Stimulated activated CD4-positive, alpha-beta T cell treated with anti-CD3 and anti-CD28 coated beads, Interleukin-4, amount 100 ng/mL, for 4 hours (primary cell): Measurements from ENCODE around the gene TUT7.
"Not testable (repeated sequence)": the region's sequence is repeated elsewhere in the genome, so short reads cannot be mapped to it uniquely, and the experiment has no call there.

ENCODE experiments used
- DNase-seq, 2 experiments: peaks; one replicate each; pipeline ENCODE4 v3.0.0-alpha.2; 2020

Gene TUT7

DNA sequence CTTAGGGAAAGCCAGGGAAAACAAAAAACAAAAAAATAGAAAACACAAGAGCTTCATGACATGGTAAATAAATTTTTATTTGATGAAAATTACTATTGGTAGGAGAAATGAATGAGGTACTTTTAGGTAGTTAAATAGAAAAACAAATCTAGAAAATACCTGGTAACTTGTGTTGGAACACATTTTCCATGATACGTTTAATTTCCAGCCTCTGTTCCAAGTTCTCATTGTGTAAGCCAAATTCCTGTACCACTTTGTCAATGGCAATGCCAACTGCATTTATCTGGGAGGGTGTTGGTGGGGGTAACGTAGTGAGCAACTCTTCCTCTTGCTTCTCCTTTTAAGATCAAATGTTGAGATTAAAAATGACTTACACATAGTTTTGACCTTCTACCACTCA lies 9.4 kb downstream of the TUT7 start:
- DNase-seq, result no peak

DNA sequence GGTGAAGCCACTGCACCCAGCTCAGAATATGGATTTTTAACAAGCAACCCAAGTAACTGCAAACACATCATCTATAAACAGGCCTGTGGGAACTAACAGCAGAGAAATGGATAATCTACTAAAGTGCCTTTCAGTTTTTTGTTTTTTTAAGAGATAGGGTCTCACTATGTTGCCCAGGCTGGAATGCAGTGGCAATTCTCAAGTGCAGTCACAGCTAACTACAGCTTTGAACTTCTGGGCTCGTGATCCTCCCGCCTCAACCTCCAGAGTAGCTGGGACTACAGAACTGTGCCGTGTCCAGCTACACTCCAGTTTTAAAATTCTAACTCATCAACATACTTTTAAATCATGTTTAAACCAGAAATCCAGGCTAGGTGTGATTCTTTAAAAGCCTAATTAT lies 11.9 kb downstream of the TUT7 start:
- DNase-seq, result no peak

DNA sequence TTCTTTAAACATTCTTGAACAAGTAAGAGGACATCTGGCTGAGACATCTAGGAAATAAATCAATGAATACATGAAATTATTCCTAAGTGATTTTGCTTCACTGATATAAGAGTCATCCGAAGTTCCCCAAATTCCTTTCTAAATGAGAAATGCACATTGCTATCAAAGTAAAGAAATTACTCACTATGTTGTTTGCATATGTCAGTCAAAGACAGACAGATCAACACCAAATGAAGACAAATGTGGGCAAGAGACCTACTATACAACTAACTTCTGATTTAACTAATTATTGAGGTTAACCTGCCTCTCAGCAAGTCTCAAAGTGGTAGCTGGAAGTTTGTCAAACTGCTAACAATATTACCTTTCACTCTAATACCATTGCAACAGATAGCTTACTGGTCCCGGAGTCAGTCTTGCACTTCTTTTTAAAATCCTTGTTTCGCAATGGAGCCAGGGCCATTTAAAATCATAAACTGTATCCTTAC lies 13.2 kb downstream of the TUT7 start:
- DNase-seq, result no peak

DNA sequence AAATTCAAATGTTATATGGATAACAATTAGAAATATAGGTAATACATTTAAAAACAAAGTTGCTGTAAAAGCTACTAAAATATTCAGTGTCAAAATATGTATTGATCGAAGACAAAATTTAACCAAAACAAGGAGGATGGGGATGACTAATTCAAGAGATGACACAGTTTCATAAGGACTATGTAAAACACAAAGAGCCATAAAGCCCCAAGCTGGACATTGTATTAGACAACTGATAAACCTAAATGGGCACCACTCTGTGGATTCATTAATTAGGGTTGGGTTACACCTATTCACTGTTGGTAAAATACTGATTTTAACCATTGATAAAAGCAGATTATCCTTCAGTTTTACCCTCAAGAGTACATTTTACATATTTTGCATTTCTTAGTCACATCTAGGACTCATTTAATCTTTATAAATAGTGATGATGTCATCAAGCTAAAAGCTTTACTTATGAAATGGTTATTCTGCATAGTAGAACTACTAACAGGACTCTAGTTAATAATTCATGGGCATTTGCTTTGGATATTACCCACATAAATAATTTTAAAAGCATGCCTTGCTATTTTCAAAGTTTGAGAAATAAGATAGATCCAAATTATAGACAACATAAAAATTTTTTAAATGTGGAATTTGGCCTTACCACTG lies 13.7 kb downstream of the TUT7 start:
- DNase-seq, result no peak

DNA sequence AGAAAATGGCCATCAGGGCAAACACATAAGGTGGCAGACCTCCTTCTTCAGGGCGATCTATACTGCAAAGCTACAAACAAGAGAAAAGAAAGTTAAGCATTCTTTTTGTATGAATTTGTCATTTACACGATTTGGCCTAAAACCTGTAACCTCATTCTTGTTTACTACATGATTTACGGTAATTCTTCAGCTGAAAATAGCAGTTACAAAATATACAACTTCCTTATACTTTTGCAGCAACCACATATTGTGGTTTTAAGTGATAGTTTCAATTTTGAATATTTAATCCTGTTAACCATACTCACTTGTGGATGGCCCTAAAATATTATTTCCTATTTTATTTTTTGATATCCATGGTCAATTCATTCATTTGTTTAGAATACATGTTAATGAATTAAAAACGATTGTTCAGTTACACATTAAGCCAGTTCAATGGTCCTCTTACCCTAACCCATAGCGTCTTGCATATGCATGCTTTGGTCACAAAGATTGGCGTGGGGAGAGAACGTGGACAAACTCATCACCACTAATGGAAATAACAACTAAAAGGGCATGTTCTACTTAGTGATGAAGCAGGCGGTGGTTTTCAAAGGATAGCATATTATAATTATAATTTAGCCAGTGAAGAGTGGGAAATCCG lies 16.6 kb downstream of the TUT7 start:
- no peak for DNase-seq

DNA sequence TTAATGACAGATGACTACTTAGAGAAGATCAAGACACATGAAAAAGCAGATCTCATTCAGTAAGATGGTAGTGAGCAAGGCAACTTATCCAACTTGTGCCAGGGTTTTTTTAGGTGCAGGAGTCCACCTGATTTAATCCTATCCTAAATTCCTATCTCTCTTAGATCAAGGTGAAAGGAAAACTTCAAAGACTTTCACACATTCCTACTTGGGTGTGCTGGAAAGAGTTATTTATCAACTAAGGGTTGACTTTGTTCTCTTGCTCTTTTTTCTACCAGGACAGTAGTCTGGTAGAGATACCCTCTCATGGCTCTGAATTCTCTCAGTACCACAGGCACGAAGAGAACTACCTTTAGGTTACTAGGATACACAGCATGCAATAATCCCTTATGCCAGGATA lies 18.2 kb downstream of the TUT7 start:
- no peak for DNase-seq

DNA sequence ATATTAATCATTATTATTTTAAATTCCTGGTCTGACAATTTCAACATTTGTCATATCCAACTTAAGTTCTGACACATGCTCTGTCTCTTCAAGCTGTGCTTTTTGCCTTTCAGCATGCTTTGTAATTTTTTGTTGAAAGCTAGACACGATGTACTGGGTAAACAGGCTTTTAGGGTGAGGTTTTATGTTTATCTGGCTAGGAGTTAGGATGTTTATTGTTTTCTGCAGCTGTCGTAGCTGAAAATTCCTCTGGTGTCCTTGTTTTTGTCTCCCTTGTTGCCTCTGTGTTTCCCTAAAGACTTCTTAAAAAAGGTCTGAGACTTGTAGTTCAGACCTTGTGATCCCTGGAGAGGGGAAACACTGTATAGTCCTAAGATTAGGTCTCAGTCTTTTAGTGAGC lies 20.6 kb downstream of the TUT7 start:
- no peak for DNase-seq

DNA sequence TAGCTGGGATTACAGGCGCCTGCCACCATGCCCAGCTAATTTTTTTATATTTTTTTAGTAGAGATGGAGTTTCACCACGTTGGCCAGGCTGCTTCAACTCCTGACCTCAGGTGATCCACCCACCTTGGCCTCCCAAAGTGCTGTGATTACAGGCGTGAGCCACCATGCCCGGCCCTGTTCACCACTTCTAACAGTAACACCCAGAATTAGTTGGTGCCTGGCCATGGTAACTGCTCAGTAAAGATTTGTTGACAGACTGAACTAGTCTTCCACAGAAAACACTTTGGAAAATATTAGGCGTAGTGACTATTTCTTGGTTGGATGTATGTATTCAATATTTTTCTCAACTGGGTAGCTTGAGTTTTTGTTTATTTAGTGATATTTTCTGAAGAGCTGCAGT lies 24.0 kb downstream of the TUT7 start:
- DNase-seq, result no peak

DNA sequence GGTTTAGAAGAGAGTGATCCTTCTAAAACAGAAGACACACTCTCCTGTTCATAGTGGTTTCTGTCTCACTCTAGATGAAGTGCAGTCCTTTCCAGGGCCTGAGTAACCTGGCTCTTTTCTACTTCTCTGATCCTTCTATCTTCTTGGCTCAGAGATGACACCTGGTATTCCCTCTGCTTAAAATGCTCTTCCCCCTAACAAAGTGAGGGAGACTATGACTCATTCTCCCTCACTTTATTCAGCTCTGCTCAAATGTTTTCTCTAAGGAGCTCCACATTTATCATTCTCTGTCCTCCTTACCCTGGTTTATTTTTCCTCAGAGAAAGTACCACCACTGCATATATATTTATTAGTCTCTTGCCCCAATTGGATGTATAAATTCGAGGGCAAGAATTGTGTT lies 24.6 kb downstream of the TUT7 start:
- no peak for DNase-seq

DNA sequence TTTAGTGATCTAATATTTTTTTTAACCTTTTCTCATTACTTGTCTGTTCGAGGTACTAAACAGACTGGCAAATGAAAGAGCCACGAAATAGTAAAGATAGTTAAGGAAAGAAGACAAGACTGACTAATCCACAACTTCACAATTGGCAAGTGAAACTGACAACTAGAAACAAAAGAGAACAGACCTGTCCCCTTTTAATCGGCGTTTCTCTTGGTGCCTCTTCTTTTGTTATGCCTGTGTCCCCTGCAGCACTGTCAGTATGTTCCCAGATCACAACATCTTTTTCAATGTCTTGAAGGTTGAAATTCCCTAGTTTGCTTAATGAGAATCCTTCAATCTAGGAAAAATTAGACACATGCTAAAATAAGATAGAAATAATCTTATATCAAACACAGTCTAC lies 26.1 kb downstream of the TUT7 start:
- no peak for DNase-seq

DNA sequence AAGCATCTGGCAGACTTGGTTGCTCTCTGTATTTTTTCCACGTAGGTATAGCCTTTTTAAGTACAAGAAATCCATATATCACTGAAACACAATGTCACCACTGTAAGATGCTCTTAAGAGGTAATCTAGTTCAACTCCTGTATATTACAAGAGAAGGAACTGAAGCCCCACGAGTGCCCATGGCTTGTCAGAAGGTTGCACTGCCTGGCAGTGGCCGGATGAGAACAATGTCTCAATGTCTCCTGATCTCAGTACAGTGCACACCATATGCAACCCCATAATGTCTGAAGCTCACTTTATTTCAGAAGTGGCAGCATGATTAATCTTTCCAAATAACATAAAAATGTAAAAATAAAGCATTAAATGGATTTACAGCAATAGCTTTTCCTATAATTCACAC lies 27.7 kb downstream of the TUT7 start:
- no peak for DNase-seq

DNA sequence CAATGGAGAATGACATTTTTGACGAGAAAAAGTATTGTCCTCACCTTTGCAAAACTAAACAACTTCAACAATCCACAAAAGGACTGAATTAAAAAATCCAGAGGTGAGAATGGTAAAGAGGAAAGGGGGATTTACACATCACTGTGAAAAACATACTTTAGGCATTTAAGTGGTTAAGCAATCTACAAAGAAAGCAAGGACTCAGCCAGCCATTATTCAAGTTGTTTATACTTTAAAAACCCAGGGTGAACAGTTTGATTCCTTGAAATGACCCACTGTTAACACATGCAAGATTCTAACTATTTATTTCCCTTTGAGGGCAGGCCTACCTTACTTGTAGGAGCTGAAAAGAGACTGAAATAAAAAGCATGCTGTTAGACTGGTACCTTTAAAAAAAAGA lies 29.3 kb downstream of the TUT7 start:
- DNase-seq, result no peak

DNA sequence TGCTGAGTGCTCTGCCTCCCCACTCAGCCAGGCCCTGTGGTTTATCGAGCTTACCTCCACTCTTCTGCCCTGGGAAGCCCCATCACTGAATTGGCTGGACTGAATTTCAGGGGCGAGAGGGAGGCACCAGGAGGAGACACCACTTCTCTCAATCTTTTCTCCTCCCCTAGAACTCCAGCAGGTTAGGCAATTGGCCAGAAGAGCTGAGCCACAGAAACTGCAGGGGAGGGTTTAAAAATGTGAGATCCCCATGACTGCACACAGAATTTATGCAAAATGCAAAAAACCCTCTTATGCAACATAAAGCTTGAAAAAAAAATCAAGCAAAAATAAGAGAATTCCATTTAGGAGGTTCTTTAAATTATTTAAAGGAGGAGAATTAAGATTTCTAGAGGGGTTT lies 29.9 kb downstream of the TUT7 start:
- no peak for DNase-seq

DNA sequence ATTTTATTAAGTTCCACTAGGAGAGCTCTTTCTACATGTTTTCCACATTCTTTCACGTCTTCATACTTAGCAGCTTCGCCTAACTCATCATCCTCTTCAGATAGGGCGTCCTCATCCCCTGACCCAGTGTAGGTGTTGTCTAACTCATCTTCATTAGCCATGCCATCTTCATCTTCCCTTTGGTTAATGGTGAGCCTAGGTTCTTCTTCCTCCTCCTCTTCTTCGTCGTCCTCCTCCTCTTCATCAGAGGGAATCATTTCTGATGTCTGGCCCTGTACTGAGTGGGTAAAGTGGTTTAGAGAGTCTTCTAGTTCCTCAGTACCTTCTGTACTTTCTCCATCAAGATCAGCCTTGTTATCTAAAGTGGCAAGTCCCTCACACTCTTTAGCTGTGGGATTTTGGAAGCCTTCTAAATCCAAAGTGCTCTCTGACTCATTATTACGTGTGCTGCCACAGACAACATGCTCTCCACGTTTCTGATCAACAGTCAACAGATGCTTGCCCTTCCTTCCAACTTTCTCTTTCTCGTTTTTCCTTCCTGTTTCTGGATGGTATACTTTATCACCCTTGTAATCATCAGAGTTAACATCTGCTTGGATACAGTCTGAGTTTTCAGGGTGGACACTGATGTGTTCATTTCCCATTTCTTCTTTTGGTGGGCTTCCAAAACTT lies 31.1 kb downstream of the TUT7 start:
- DNase-seq, result no peak

DNA sequence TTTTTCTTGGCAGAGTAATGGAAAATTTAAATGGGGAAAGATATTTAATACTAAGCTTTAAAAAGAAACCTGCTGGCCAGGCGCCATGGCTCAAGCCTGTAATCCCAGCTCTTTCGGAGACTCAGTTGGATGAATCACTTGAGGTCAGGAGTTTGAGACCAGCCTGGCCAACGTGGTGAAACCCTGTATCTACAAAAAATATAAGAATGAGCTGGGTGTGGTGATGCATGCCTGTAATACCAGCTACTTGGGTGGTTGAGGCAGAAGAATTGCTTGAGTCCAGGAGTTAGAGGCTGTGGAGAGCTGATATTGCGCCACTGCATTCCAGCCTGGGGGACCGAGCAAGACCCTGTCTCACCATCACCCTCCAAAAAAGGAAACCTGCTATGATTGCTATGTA lies 32.8 kb downstream of the TUT7 start:
- no peak for DNase-seq

DNA sequence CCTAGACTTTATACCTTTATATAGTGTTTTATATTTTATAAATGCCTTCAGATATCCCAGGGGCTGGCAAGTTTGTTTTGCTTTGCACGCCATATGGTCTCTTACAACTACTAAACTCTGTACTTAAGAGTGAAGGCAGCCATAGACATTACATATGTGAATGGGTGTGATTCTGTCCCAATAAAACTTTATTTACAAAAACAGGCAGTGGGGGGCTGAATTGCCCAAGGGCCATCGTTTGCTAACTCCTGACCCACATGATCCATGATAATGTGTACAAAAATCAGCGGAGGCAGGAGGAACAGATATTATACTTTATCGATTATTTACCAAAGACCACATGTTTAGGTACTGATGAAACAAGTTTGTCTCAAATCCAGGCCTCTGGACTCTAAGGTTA lies 36.0 kb downstream of the TUT7 start:
- DNase-seq, result no peak

DNA sequence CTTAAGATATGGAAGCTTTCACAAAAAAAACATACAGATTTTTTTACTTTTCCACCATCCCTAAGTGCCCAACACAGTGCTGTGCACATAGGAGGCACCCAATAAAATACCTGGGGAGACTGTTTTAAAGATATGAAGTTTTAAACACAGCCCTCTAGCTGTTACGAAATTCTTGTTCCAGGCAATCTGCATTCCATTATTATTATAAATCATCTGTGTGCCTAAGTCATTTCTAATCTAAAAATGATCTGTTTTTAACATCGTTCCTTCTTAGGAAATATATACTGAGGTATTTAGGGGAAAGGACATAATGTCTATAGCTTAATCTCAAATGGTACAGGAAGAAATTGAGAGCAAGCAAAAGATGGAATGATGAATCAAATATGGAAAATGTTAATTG lies 39.1 kb downstream of the TUT7 start:
- DNase-seq, result no peak

DNA sequence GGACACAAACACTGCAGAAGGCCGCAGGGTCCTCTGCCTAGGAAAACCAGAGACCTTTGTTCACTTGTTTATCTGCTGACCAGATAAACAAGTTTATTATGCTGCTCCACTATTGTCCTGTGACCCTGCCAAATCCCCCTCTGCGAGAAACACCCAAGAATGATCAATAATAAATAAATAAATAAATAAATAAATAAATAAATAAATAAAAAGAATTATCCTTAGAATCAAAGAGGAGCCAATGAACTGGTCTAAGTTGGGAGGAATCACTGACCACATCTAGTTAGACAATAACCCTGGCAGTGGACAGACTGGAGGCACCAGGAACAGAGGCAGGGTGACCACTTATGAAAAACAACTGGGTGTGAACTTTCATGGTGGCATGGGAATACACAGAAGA lies 41.3 kb downstream of the TUT7 start:
- not testable (repeated sequence) for DNase-seq

DNA sequence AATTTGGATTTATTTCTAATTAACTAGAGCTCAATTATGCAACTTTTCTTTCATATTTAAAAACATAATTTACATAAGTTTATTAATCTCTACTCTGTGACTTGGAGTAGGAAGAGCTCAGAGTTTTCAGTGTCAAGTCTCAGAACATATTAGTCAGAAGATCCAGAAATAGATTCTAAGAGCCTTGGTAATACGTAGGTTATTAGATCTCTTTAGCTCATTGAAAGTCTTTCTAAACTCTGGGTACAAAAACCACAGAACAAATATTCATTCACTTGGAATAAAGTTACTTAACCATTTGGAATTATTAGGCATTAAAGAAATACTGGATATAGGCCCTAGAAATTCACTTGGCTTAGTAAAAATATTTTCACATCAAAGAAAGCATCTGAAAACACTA lies 45.5 kb downstream of the TUT7 start:
- DNase-seq, result no peak

DNA sequence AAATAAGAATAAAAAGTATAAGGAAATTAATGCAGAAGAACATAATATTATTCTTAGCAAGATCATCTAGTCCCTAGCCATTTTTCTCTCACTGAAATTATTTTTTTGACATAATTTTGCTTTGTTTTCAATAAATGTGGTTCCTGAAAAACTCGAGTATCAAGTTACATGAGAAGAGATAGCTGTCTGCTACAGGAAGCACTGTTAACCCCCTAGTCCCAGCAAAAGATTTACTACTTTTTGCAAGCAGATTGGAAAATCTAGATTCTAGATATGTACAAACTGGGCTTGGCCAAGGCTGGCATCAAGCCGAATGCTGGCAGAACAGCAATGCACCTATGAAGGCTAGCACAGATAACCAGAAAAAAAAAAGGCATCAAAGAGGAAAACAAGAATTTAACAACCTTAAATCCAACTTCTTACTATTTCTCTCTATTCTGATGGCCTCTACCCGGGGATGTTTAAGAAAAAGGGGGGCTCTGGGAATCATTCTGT lies 49.9 kb downstream of the TUT7 start:
- DNase-seq, result no peak

DNA sequence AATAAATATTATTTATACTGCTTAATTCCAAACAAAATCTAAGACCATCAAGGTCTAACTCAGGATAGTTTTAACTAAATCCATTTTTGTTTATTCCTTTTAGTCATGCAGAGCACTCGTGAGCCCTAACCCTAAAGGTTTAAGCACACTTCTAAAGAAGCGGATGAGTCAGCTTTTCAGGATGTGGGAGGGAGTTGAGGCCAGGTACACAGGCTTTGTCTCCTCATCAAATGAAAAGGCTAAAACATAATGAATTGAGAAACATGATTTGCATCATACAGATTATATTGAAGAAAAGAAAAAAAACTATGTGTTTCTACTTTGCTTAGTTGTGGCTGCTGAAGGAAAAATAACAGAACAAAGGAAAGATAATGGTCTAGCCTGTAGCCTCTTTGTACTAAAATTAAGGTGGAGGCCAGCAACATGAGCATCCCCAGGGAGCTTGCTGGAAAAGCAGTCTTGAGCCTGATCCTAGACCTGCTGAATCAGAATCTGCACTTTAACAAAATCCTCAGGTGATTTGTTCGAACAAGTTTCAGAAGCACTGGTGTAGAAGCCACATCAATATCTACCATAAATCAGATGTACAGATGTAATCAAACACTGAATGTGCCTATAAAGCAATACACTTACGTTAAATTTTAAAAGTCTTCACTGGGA lies 50.8 kb downstream of the TUT7 start:
- DNase-seq, result peak; percentile 7 to 74

DNA sequence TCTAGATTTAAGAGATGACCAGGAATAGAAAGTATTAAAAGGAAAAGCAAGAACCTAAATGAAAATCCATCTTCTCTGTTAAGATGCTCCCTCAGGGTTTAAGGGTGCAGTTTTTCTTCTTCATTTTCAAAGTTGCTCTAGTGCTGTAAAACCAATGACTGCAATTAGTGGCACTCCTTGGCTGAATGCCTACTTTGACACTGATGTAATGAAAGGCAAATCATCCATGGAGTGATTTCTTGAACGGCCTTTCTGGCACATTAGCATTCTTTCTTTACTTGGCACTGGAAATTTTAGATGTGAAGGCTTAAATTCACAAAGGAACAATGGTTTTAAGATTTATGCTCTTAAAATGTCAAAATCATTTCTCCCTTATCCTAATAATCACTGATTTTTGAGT lies 52.5 kb downstream of the TUT7 start:
- no peak for DNase-seq

DNA sequence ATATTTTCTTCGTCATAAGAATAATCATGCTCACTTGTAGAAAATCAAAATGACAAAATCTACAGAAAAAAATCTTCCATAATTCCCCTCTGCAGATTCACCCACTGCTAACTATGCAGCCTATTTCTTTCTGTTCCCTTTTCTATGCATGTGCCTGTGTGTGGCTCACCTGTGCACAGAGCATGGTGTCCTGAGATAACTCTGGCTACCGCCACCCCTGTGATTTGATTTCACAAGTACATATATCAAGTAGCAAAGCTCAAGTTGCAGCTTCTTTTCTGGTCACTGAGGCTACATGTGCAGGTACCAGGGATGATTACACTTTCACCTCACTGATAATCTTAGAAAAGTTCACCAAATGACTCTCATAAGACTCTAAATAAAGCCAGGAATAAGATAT lies 53.5 kb downstream of the TUT7 start:
- DNase-seq, result no peak

DNA sequence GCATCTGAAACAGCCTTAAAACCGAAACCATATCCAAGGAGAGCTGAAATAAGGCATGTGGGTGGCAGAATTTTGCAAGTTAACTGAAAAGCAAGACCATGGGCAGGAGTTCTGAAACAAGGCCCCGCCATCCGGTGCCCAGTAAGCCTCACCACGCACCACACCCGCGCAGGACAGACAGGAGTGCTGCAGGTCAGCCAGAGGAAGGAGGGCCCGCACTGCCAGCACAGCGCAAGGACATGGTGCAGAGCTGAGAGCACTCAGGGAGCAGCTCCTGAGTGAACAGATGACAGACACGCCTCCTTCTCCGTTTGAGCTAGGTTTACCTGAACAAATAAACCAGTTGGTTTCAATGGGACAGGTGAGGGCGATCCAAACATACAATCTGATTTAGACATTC lies 55.3 kb downstream of the TUT7 start:
- no peak for DNase-seq
